Activated naive CD4-positive, alpha-beta T cell treated with anti-CD3 and anti-CD28 coated beads, Interleukin-2, amount 10 ng/mL, durations not matched to agents 7 days and 5 days (primary cell): Measurements from ENCODE around the gene GALE.
"Not testable (repeated sequence)": the region's sequence is repeated elsewhere in the genome, so short reads cannot be mapped to it uniquely, and the experiment has no call there.

Source experiments
- CTCF ChIA-PET: fragments of 350-600 bp; sonication (Branson Sonifier 250); formaldehyde crosslinking; loops from one replicate; lab custom pipeline; 2021; ENCODE audit warnings: antibody characterized with exemption; lab: Charles Lee
- DNase-seq: peaks from one replicate; pipeline ENCODE4 v3.0.0-alpha.2; 2020
- H3K27ac Mint-ChIP-seq: one replicate; pipeline ENCODE4 v1.8.0; 2021; ENCODE audit warnings: mild to moderate bottlenecking, moderate library complexity, mixed read lengths
- H3K27me3 Mint-ChIP-seq: one replicate; pipeline ENCODE4 v1.8.0; 2021; ENCODE audit warnings: mild to moderate bottlenecking, mixed read lengths
- H3K36me3 Mint-ChIP-seq: one replicate; pipeline ENCODE4 v1.8.0; 2021; ENCODE audit warnings: mixed read lengths
- H3K4me1 Mint-ChIP-seq: one replicate; pipeline ENCODE4 v1.8.0; 2021; ENCODE audit warnings: mixed read lengths
- H3K4me3 Mint-ChIP-seq: one replicate; pipeline ENCODE4 v1.8.0; 2021; ENCODE audit warnings: mild to moderate bottlenecking, moderate library complexity, mixed read lengths
- H3K9me3 Mint-ChIP-seq: one replicate; pipeline ENCODE4 v1.8.0; 2021; ENCODE audit warnings: mixed read lengths

GALE gene

DNA sequence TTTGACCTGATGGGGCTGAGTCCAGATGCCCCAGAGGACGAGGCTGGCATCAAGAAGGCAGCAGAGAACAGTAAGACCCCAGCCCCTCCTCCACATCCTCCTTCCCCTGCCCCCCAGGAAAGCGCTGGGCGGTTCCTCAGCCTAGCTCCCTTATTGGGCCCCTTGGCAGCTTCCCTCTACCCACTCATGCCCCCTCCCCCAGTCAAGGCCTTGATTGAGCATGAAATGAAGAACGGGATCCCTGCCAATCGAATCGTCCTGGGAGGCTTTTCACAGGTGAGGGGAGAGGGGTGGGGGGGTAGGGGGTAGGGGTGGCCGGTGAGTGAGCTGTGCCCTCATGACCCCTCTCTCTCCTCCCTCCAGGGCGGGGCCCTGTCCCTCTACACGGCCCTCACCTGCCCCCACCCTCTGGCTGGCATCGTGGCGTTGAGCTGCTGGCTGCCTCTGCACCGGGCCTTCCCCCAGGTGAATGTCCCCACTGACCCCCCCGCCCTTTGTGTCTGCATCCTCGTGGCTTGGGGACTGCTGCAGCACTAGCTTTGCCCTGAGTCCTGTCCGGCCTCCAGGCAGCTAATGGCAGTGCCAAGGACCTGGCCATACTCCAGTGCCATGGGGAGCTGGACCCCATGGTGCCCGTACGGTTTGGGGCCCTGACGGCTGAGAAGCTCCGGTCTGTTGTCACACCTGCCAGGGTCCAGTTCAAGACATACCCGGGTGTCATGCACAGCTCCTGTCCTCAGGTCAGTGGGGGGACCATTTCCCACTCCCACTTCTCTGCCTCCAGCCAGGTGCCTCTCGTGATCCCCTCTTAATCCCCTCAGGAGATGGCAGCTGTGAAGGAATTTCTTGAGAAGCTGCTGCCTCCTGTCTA lies 6.5 kb downstream of the GALE start:
- CTCF ChIA-PET: interaction anchor here (1.9 kb wide), 1 partner anchor 22 kb away, joined by 5 read pairs; no protein-coding TSS in a partner anchor
- Mint-ChIP-seq H3K36me3 (peaks cover 26% of the 10 kb centered on the region), H3K27me3 (no peaks in the 10 kb centered on the region), H3K4me3 (no peak overlapping the region), H3K27ac (peak overlapping the region; percentile 65), H3K4me1 (peaks cover 40% of the 10 kb centered on the region), H3K9me3 (no peaks in the 10 kb centered on the region)
- DNase-seq: no peak

DNA sequence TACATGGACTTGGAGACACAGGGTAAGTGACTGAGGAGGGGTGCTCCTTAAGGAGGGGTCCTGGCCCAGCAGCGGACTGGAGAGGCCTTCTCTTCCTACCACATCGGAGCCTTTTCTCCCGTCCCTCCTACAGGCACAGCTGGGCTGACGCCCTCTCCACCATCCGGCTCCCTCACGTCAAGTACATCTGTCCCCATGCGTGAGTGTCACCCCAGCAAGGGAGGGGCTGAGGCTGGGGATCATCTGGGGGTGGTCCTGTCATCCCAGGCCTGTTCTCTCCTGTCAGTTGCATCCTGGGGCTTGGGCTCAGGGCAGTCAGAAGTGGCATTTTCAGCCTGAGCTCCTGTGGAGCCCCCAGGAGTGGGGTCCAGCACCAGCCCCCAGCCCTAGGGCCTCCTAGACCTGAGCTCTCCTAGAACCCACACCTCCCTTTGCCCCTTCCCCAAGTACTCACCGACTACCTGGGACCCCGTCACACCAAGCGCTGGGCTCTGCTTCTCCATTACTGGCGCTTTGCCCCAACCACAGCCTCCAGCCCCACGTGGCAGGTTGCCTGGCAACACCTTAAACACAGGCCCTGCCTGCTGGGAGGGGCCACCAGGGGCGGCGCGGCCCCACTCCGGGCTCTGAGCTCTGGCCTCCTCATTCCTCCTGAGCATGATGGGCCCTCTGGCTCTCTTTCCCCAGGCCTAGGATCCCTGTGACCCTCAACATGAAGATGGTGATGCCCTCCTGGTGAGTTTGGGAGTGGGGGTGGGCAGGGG lies 7.4 kb downstream of the GALE start:
- H3K4me1 Mint-ChIP-seq: peaks cover 33% of the 10 kb centered on the region
- CTCF ChIA-PET: interaction anchor here (1.9 kb wide), 1 partner anchor 21 kb away, joined by 5 read pairs; no protein-coding TSS in a partner anchor
- no peak overlapping the region for H3K4me3 Mint-ChIP-seq
- peaks cover 21% of the 10 kb centered on the region for H3K36me3 Mint-ChIP-seq
- no peaks in the 10 kb centered on the region for H3K9me3 Mint-ChIP-seq
- DNase-seq: no peak
- no peak overlapping the region for H3K27ac Mint-ChIP-seq
- H3K27me3 Mint-ChIP-seq: no peaks in the 10 kb centered on the region

DNA sequence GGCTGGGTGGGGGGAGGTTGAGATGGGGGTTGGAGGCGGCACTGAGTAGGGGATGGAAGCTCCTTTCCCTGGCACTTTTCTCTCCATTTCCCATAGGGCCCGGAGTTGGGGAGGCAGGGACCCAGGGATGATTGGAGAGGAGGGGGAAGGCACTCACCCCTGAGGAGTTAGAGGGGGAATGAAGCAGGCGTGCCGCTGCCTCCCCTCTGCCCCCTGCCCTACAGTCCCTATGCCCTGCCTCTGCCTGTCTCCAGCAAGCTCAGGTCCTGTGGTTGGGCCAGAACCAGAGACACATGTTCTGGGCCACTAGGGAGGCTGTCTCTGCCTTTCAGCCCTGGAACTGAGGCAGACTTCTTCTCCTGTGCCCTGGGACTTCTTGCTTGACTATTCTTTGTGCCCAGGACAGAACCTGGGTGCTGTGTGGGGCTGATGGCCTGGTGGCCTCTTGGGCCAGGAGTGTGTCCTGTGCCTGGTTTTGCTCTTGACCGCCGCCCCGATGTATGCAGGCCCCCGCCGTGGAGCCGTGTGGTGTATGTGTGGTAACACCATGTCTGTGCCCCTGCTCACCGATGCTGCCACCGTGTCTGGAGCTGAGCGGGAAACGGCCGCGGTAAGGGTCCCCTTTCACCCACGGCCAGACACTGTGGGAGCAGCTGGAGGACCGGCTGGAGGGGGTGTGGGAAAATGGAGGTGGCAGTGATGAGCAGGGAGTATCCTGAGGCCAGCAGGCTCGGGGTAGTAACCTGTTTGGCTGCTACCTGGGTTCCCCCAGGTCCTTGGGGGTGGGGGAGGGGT lies 8.2 kb downstream of the GALE start:
- Mint-ChIP-seq H3K27ac (peak overlapping the region; percentile 49), H3K4me3 (peak overlapping the region; percentile 86), H3K4me1 (peaks cover 33% of the 10 kb centered on the region), H3K9me3 (no peaks in the 10 kb centered on the region), H3K27me3 (no peaks in the 10 kb centered on the region), H3K36me3 (peaks cover 25% of the 10 kb centered on the region)
- CTCF ChIA-PET: interaction anchor here (1.5 to 1.6 kb wide), 2 partner anchors 19 to 125 kb away, joined by 4 to 6 read pairs; no protein-coding TSS in a partner anchor
- no peak for DNase-seq

DNA sequence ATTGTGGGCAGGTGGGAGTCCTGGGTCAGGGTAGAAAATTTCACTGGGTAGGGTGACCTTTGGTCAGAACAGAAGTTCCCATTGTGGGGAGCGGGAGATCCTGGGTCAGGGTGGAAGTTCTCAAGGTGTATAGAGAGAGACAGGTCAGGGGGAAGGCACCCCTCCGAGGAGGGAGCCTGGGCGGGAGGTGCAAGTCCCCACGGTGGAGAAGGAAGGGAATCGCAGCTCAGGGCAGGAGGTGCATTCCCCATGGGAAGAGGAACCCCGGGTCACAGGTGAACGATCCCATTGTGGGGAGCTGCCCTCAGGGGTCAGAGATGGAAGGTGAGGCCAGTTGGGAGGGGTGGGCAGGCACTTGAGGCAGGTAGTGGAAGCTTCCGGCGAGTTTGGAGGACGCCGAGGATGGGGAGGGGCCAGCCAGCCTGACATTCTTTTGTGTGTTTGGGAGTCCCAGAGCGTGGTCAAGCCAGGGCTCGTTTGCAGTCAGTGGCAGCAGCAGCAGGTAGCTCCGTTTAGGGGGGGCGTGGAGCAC lies 9.0 kb downstream of the GALE start:
- DNase-seq: peak; percentile 63
- Mint-ChIP-seq H3K36me3 (peaks cover 26% of the 10 kb centered on the region), H3K4me3 (peak overlapping the region; percentile 86), H3K27me3 (no peaks in the 10 kb centered on the region), H3K4me1 (peaks cover 33% of the 10 kb centered on the region), H3K9me3 (no peaks in the 10 kb centered on the region), H3K27ac (peak overlapping the region; percentile 91)
- CTCF ChIA-PET: interaction anchor here (1.5 to 1.6 kb wide), 2 partner anchors 20 to 125 kb away, joined by 4 to 6 read pairs; no protein-coding TSS in a partner anchor

DNA sequence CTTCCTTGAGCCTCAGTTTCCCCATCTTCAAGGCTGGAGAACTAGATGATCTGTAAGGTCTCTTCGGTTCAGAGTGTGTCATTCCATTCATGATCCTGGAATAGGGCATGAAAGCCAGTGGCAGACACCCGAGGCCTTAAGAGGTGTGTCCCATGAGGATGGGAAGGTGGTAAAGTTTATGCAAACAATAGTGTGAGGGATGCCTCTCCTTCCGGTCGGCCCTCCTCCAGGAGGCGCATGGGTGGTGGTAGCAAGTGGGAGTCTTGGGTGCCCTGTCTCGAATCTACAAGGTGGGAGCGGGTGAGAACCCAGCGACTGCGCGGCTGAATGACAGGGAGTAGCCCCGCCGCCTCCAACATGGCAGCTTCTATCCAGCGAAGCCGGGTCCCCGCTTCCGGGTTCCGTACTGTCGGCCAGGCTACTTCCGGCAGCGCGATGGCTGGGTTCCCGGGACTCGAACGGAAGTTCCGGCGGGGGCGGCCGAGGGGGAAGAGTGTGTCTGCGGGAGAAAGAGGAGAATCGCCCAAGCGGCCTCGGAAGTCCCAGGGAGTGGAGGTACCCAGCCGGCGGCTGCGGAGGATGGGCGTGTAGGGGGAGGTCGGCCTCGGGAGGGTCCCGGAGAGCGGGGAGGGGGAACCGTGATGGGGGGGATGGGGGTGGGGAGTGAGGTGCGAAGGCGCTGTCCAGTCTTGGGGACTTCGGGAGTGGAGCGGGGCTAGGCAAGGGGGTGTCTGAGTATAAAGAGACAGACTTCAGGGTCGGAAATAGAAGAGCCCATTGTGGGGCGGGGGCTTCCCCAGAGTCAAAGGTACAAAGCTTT lies 9.6 kb downstream of the GALE start, which contains the start of gene LYPLA2:
LYPLA2 (plus strand) TSS at position 450 of the 820 bp plus-strand sequence. CDS start 1,538 bp downstream, outside the sequence.
- Mint-ChIP-seq H3K27me3 (no peaks in the 10 kb centered on the region), H3K36me3 (peaks cover 31% of the 10 kb centered on the region), H3K4me3 (peak within 1 kb of the TSS; percentile 86), H3K9me3 (no peaks in the 10 kb centered on the region), H3K4me1 (peaks cover 33% of the 10 kb centered on the region), H3K27ac (peak within 1 kb of the TSS; percentile 91)
- DNase-seq: peak; percentile 93
- CTCF ChIA-PET: interaction anchor here (1.5 to 1.6 kb wide), 2 partner anchors 20 to 126 kb away, joined by 4 to 6 read pairs; no protein-coding TSS in a partner anchor

DNA sequence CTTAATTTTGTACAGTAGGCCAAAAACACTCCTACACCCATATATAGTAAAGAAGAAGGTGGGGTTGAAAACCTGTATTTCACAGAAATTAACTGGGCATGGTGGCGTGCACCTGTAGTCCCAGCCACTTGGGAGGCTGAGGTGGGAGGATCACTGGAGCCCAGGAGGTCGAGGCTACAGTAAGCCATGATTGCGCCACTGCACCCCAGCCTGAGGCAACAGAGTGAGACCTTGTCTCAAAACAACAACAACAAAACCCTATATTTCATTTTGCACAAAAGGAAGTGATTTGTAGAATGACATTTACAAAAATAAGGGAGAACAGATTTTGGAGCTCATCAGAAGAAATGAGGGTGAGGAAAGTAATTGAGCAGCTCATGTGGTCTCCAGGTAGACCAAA lies 11.9 kb downstream of the GALE start:
- Mint-ChIP-seq H3K27me3 (no peaks in the 10 kb centered on the region), H3K27ac (no peak overlapping the region), H3K36me3 (peaks cover 38% of the 10 kb centered on the region), H3K4me1 (peaks cover 33% of the 10 kb centered on the region), H3K4me3 (no peak overlapping the region), H3K9me3 (no peaks in the 10 kb centered on the region)
- CTCF ChIA-PET: no interaction called here
- no peak for DNase-seq

DNA sequence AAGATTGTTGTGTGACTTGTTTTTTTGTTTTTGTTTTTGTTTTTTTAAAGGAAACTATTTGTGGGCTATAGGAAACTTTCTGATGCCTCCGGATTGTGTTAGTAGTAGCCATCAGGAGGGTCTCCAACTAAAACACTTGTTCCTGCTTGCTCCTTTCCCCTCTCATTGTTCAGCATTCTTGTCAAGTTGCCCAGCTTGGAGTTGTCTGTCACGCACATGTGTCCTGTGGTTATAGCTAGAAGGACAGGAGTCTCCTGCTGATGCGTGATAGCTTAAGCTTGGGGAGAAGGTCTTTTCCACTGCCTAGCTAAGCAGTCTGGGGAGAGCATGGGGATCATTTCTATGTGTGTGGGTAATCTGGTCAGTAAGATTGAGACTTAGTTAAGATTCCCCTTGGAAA lies 12.9 kb downstream of the GALE start:
- DNase-seq: no peak
- Mint-ChIP-seq H3K36me3 (peaks cover 38% of the 10 kb centered on the region), H3K4me3 (no peak overlapping the region), H3K27ac (no peak overlapping the region), H3K4me1 (peaks cover 27% of the 10 kb centered on the region), H3K27me3 (no peaks in the 10 kb centered on the region), H3K9me3 (no peaks in the 10 kb centered on the region)
- CTCF ChIA-PET: no interaction called here

DNA sequence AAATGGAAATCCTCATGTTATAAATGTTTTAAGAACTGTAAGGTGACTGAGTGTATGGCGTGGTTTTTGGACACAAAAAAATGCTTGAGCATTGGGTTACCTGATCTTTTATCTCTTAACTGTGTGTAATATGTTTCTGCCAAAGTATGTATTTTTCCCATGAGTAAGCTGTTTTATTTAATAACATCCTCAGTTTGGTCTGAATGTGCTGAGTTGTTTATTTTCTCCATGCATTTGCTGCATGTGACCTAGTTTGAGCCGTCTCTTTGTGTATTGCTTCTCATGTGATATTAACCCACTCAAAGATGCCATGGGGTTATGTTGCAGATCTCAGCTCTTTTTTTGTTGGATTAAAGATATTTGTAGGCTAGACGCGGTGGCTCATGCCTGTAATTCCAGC lies 15.7 kb downstream of the GALE start:
- Mint-ChIP-seq H3K27ac (no peak overlapping the region), H3K9me3 (no peaks in the 10 kb centered on the region), H3K4me3 (no peak overlapping the region), H3K36me3 (peaks cover 48% of the 10 kb centered on the region), H3K4me1 (peaks cover 12% of the 10 kb centered on the region), H3K27me3 (no peaks in the 10 kb centered on the region)
- CTCF ChIA-PET: interaction anchor here (1.2 to 2.1 kb wide), 2 partner anchors 13 to 25 kb away, joined by 3 to 8 read pairs; no protein-coding TSS in a partner anchor
- DNase-seq: no peak

DNA sequence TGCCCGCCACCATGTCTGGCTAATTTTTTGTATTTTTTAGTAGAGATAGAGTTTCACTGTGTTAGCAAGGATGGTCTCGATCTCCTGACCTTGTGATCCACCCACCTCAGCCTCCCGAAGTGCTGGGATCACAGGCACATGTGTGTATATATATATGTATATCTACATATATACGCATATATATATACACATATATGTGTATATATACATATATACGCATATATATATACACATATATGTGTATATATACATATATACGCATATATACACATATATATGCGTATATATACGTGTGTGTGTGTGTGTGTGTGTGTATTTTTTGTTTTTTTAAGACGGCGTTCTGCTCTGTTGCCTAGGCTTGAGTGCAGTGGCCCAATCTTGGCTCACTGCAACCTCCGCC lies 17.4 kb downstream of the GALE start:
- not testable (repeated sequence) for DNase-seq, H3K9me3 Mint-ChIP-seq, H3K27me3 Mint-ChIP-seq, H3K4me3 Mint-ChIP-seq, H3K27ac Mint-ChIP-seq
- Mint-ChIP-seq H3K36me3 (peaks cover 54% of the 10 kb centered on the region), H3K4me1 (peaks cover 22% of the 10 kb centered on the region)
- CTCF ChIA-PET: interaction anchor here (0.6 kb wide), 1 partner anchor 286 kb away, joined by 3 read pairs; no protein-coding TSS in a partner anchor

DNA sequence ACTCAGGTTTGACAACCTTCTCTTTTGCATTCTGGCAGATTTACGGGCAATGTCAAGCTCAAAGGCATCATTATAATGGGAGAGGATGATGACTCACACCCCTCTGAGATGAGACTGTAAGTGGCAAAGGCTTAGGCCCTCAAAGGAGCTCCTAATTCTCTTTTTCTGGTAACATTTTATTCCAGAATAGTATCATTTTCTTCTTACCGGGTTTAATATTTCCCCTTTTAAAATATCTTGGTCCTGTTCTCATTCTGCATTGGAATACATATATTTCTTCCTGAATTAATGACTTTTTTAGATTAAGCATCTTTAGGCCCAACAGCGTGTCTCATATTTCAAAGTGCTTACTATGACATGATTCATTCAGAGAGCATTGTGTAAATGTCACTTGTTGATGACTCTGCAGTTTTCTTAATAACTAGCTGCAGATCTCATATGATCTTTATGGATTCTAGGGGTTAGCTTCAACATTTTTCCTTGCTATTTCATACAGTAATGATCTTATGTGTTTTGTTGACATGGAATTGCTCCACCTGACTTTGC lies 20.7 kb downstream of the GALE start:
- peak overlapping the region; percentile 52 for H3K27ac Mint-ChIP-seq
- no peak for DNase-seq
- CTCF ChIA-PET: interaction anchor here (0.5 to 2.4 kb wide), 2 partner anchors 30 to 785 kb away, joined by 3 to 6 read pairs; no protein-coding TSS in a partner anchor

DNA sequence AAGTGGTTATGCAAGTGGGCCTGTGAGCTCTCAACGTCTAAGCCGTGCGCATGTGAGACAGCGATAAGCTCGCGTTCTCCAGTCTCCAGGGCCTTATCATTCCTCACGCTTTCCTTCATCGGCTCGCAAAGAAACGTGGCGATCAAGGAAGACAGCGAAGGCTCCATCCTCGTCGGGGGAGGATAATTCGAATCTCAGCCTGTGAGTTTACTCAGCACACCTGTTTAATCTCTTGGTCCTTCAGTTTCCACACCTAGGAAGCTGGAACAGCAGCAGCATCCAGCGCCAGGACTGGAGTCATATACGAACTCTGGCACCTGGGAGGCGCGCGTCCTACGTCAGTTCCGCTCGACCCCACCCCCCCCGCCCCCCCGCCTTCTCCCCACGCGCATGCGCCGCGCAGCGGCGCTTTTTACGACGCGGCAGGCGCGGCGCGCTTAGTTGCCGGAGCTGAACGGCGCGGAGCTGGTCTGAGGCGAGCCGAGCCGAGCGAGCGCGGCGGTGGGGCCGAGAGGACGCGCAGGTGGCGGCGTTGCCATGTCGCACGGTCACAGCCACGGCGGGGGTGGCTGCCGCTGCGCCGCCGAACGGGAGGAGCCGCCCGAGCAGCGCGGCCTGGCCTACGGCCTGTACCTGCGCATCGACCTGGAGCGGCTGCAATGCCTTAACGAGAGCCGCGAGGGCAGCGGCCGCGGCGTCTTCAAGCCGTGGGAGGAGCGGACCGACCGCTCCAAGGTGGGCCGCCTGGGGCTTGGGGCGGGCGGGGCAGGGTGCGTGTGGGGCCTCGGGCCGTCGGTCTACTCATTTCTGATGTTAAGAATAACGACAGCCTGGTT lies 22.4 kb downstream of the GALE start, which contains the start of gene PITHD1:
PITHD1 (plus strand) TSS at position 440 of the 836 bp plus-strand sequence; CDS start at position 538, 98 bp downstream.
- peak within 1 kb of the TSS; percentile 81 for H3K4me3 Mint-ChIP-seq
- no peaks in the 10 kb centered on the region for H3K27me3 Mint-ChIP-seq
- H3K36me3 Mint-ChIP-seq: peaks cover 20% of the 10 kb centered on the region
- CTCF ChIA-PET: interaction anchor here (0.6 to 1.8 kb wide), 3 partner anchors 22 to 138 kb away, joined by 3 to 5 read pairs (median 3); partner anchors contain the start of gene GALE
- H3K9me3 Mint-ChIP-seq: no peaks in the 10 kb centered on the region
- peak within 1 kb of the TSS; percentile 93 for H3K27ac Mint-ChIP-seq
- peaks cover 58% of the 10 kb centered on the region for H3K4me1 Mint-ChIP-seq
- DNase-seq: peak; percentile 85

More for the DNA sequence above, 20.7 kb downstream of the GALE start:
- peak overlapping the region; percentile 81 for H3K4me3 Mint-ChIP-seq
- no peaks in the 10 kb centered on the region for H3K27me3 Mint-ChIP-seq
- no peaks in the 10 kb centered on the region for H3K9me3 Mint-ChIP-seq
- H3K36me3 Mint-ChIP-seq: peaks cover 25% of the 10 kb centered on the region
- peaks cover 49% of the 10 kb centered on the region for H3K4me1 Mint-ChIP-seq
